ENCODE measurements around the gene UGT1A5.

DNA sequence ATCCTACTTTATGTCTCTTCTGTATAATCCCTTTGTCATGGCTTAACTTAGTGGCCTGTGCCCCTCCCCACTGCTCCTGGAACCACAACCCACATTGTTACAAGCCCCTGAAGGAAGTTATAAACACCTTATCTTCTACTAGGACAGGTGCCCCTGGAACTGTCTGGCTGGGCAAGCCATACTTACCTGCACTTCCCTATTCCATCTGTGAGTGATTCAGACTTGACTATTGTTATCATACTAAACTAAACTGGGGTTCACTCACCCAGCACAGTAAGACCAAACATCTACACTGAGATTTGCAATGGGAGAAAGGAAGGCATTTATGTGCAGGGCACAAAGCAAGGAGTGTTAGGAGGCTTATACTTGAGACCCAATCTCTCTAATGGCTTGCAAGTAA is 23.7 kb upstream of the UGT1A5 start:
- TF ChIP-seq POLR2AphosphoS5 (IDR thresholded peaks at IDR 0.05) (no peak), POLR2A (IDR thresholded peaks at IDR 0.05) (no peak)

All from suprapubic skin (tissue), 4 donors.